Aorta (tissue), 5 donors: ENCODE measurements around the gene HIPK2. TPM values are rescaled to one million over a fixed set of nuclear protein-coding genes. Genes with fewer than 3 reads are reported as not detected.

Experiments used
- ATAC-seq: fragments of 200-7000 bp; cut with Tn5 transposase; one replicate; pipeline ENCODE4 v1.9.1; 2022; ENCODE audit warnings: moderate library complexity; ENCODE audit not compliant: low FRiP score
- DNase-seq, 2 donors: peaks; one replicate each; pipeline ENCODE4 v3.0.0-alpha.2; 2020
- H3K27ac ChIP-seq, 2 donors: one replicate each; pipeline ENCODE4 v1.5.1; 2013; ENCODE audit warnings: low read length in 2 of 2, mild to moderate bottlenecking in 2 of 2, moderate library complexity in 2 of 2, control low read depth in 1 of 2, inconsistent platforms in 1 of 2, low read depth in 1 of 2
- H3K27me3 ChIP-seq, 2 donors: one replicate each; pipeline ENCODE4 v1.6.1; 2013; ENCODE audit warnings: control low read depth in 1 of 2, low read length in 1 of 2, mild to moderate bottlenecking in 1 of 2, moderate library complexity in 1 of 2; ENCODE audit not compliant: insufficient read depth in 2 of 2, control insufficient read depth in 1 of 2
- H3K36me3 ChIP-seq, 2 donors: one replicate each; pipeline ENCODE4 v1.6.1; 2013; ENCODE audit warnings: control low read depth in 1 of 2, low read length in 1 of 2, mild to moderate bottlenecking in 1 of 2; ENCODE audit not compliant: insufficient read depth in 2 of 2, control insufficient read depth in 1 of 2
- H3K4me1 ChIP-seq, 2 donors: one replicate each; pipeline ENCODE4 v1.6.1; 2013; ENCODE audit warnings: low read length in 2 of 2, control low read depth in 1 of 2, mild to moderate bottlenecking in 1 of 2, moderate library complexity in 1 of 2; ENCODE audit not compliant: insufficient read depth in 2 of 2, control insufficient read depth in 1 of 2
- H3K4me3 ChIP-seq, 2 donors: one replicate each; pipeline ENCODE4 v1.5.1; 2013; ENCODE audit warnings: low read length in 2 of 2, control low read depth in 1 of 2, mild to moderate bottlenecking in 1 of 2
- H3K9me3 ChIP-seq: one replicate; pipeline ENCODE4 v1.6.1; 2013; ENCODE audit warnings: mild to moderate bottlenecking, low read length; ENCODE audit not compliant: control insufficient read depth
- WGBS, 2 donors: extraction: QIAGEN DNeasy Blood & Tissue Kit; methylation state at CpG; one replicate each; pipeline ENCODE4 v1.1.7; 2013; 5-methylcytosine and 5-hydroxymethylcytosine counted together
- intact Hi-C, 2 donors: fragments of 100-400 bp; cut with DNase I; formaldehyde crosslinking; loops; one replicate each; pipeline versions ENCODE4 v1.14.2 to v1.15.0; 2022
- polyA plus RNA-seq, 2 donors: library from polyadenylated mRNA; stranded (reverse); fragments of 200-250 nt; gene quantifications; one replicate each; pipeline ENCODE4 v1.2.3, GENCODE V29; 2013
- total RNA-seq, 2 donors: library from RNA; stranded (reverse); fragmentation: NEBNext Ultra II Directional; extraction: Animal tissue kit (Norgen Biotek cat#: 25700); gene quantifications; one replicate each; pipeline ENCODE4 v1.2.1, GENCODE V29; 2021
- donor health status: healthy with polysubstance abuse.
- donor health status: Bipolar disorder and iron deficiency.
- donor health status: DM: no; HTN: no; CAD: no.
- donor health status: DM: no; HTN: no; CAD: no.
- donor health status: DM: yes; HTN: yes; CAD: no.

HIPK2 gene
- total and polyA plus RNA-seq, 4 donors: 9.4 to 108 (median 23.9) TPM

DNA sequence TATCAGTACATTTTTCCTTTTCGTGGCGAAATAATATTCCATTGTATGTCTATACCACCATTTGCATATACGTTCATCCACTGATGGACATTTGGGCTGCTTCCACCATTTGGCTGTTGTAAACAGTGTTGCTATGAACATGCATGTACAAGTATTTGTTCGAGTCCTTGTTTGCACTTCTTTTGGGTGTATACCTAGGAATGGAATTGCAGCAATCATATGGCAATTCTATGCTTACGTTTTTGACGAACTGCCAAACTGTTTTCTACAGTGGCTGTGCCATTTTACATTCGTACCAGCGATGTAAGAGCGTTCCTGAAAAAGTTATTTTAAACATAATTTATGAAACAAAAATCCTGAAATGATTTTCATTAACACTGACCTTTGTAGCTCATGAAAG lies 79.5 kb downstream of the HIPK2 start:
- intact Hi-C loops: no loop called here
- Histone ChIP-seq H3K36me3 (no peaks in the 10 kb centered on the region), H3K27ac (no peak overlapping the region), H3K4me3 (no peak overlapping the region), H3K27me3 (no peaks in the 10 kb centered on the region), H3K4me1 (no peaks in the 10 kb centered on the region), H3K9me3 (no peaks in the 10 kb centered on the region)
- 89 to 90% methylated on average over 9 of the region's 9 CpGs for WGBS, 2 donors
- DNase-seq (no peak), ATAC-seq (no peak)

DNA sequence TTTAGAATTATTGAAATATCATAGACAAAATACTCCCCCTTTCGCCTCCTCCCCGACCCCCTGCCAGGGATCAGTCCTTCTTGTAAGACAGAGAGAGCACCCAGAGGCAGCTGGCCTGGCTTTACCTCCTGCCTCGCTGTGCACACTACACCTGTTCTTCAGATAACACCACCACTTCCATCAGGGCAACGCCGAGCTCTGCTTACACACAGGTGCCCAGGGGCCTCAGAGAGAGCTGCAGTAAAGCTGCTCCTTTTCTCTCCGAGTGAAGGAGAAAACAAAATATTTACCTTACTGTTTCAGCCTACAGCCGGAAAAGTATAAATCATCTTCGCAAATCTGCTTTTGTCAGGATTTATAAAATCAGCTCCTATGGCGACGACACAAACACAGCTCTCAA lies 80.7 kb downstream of the HIPK2 start:
- 87 to 89% methylated on average over 10 of the region's 10 CpGs for WGBS, 2 donors
- no peaks in the 10 kb centered on the region for H3K4me1 ChIP-seq
- no peak for DNase-seq
- H3K27me3 ChIP-seq: no peaks in the 10 kb centered on the region
- H3K4me3 ChIP-seq: no peak overlapping the region
- H3K9me3 ChIP-seq: no peaks in the 10 kb centered on the region
- intact Hi-C loops: no loop called here
- ATAC-seq: no peak
- no peaks in the 10 kb centered on the region for H3K36me3 ChIP-seq
- H3K27ac ChIP-seq: no peak overlapping the region

DNA sequence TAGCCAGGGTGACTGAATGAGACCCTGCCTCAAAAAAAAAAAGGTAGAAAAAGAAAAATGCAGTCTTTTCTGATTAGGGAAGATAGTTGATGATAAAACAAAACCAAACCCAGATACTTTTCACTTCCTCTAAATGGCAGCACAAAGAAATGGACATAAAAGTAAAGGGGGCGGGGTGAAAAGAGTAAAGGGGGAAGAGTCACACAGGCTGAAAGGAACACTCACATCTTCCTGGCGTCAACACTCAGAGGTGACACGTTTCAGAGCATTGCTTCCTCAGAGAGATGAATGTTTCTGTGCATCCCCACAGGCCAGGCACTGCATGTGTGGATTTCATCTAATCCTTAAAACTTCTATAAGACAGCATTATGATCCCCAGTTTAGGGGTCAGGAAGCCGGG lies 81.2 kb downstream of the HIPK2 start:
- WGBS, 2 donors: 81 to 84% methylated on average over 4 of the region's 4 CpGs
- Histone ChIP-seq H3K27me3 (no peaks in the 10 kb centered on the region), H3K9me3 (no peaks in the 10 kb centered on the region), H3K27ac (no peak overlapping the region), H3K4me3 (no peak overlapping the region), H3K36me3 (no peaks in the 10 kb centered on the region), H3K4me1 (no peaks in the 10 kb centered on the region)
- intact Hi-C loops: no loop called here
- DNase-seq (no peak), ATAC-seq (no peak)

DNA sequence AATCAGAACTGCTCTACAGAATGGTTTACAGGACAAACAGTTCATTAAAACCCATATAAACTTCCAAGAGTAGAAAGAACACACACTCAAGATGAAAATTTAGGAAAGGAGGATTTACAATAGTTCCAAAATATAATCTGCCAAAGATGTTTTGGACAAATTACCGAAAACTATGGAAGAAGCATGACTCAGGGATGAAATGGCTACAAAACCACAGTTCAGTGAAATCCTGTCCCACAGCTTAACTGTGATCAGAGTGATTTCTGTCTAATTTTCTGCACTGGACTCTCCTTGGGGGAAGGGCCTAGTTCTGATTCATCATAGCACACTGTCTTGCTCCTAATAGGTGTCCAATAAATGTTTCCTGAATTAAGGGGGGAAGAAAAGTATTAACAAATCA lies 82.2 kb downstream of the HIPK2 start:
- Histone ChIP-seq H3K36me3 (no peaks in the 10 kb centered on the region), H3K4me3 (no peak overlapping the region), H3K4me1 (no peaks in the 10 kb centered on the region), H3K27me3 (no peaks in the 10 kb centered on the region), H3K27ac (no peak overlapping the region), H3K9me3 (no peaks in the 10 kb centered on the region)
- WGBS, 2 donors: 44 to 67% methylated on average over 1 of the region's 1 CpG
- intact Hi-C loops: no loop called here
- ATAC-seq (no peak), DNase-seq (no peak)

DNA sequence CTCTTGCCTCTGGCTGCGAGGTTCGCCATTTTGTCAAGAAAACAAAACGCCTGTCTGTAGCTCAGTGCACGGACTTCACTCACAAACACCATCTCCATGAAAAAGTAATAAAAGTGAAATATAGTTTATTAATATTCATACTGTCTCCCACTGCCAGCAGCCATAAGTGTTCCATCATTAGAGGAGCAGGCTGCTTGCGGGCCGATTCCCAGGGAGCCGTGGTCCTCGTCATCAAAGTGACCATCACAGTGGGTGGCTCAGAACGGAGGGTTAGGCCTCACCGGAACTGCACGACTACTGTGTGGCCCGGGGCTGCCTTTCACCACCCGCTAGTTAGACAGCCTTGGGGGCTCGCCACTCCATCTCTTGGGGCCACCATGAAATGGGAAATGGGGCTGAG lies 82.7 kb downstream of the HIPK2 start:
- H3K27ac ChIP-seq: no peak overlapping the region
- ATAC-seq (no peak), DNase-seq (no peak)
- H3K4me1 ChIP-seq: no peaks in the 10 kb centered on the region
- intact Hi-C loops: no loop called here
- no peaks in the 10 kb centered on the region for H3K27me3 ChIP-seq
- no peak overlapping the region for H3K4me3 ChIP-seq
- H3K9me3 ChIP-seq: no peaks in the 10 kb centered on the region
- H3K36me3 ChIP-seq: no peaks in the 10 kb centered on the region
- 91 to 93% methylated on average over 14 of the region's 14 CpGs for WGBS, 2 donors

DNA sequence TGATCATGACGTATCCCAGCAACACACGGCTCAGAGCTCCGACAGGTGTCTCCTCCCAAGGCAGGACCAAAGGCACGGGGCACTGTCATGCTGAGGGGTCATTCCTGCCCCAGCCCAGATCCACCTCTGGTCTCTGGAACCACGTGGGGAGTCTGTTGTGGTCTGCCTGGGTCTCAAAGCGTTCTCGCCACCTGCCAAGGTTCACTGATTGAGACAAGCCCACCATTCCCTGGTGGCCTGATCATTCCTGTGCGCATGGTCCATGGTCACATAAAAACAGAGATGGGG lies 83.5 kb downstream of the HIPK2 start:
- 94% methylated on average over 8 of the region's 8 CpGs for WGBS, 2 donors
- Histone ChIP-seq H3K4me3 (no peak overlapping the region), H3K9me3 (no peaks in the 10 kb centered on the region), H3K27me3 (no peaks in the 10 kb centered on the region), H3K36me3 (peaks cover 0 to 3% of the 10 kb centered on the region in 2 donors), H3K4me1 (no peaks in the 10 kb centered on the region), H3K27ac (no peak overlapping the region)
- DNase-seq (no peak), ATAC-seq (no peak)
- intact Hi-C loops: no loop called here

DNA sequence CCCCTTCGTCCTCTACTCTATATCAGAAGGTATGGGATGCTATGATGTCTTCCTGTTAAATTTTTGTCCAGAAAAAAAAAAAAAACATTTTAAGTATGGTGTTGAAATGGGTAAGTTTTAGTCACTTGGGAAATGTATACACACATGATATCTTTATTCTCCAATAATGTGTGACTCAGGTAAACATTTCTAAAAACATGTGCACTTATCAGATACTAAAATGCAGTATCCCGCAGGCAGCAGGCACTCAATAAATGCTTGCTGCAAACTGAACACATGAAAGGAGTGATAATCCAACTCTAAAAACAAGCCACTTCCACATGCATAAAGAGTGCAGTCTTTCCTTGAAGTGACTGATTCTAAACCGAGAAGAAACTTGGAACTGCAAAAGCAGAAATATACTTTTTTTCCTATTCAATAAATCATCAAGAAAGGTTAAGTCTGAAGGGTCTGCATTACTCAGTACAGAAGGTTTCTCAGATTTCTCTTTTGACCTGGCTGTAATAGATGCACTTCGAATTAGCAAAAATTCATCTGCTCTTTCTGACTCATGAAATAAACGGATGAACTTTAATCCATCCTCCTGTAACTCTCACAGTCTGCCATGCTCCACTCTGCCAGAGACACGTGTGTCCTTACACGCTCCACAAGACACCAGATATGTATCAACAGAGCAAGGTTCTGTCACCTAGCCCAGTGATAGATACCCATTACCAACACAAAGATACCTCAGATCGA lies 84.0 kb downstream of the HIPK2 start:
- Histone ChIP-seq H3K27me3 (no peaks in the 10 kb centered on the region), H3K27ac (no peak overlapping the region), H3K4me1 (no peaks in the 10 kb centered on the region), H3K4me3 (no peak overlapping the region), H3K36me3 (peaks cover 0 to 3% of the 10 kb centered on the region in 2 donors), H3K9me3 (no peaks in the 10 kb centered on the region)
- ATAC-seq (no peak), DNase-seq (no peak)
- intact Hi-C loops: no loop called here
- WGBS, 2 donors: 64 to 73% methylated on average over 8 of the region's 8 CpGs

DNA sequence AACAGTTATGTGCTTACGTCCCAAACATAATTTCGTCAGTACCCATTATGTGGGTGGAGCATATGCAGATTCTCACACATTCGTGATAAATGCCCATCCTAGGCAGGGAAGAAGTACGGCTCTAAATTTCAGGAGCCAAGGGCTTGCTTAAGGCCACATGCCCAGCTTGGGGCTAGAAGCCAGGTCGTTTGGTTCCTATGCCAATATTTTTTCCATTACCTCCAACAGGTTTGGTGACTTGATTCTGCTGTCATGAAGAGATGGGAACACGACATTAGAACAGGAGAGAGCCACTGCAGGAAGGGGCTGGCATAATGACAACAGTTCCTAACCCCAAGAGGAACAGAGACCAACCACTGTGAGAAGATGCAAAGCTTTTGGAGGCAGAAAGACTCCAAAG lies 85.1 kb downstream of the HIPK2 start:
- intact Hi-C loops: no loop called here
- H3K9me3 ChIP-seq: no peaks in the 10 kb centered on the region
- H3K27ac ChIP-seq: no peak overlapping the region
- DNase-seq (no peak), ATAC-seq (no peak)
- peaks cover 0 to 3% of the 10 kb centered on the region in 2 donors for H3K36me3 ChIP-seq
- no peaks in the 10 kb centered on the region for H3K4me1 ChIP-seq
- H3K4me3 ChIP-seq: no peak overlapping the region
- H3K27me3 ChIP-seq: no peaks in the 10 kb centered on the region
- 64 to 68% methylated on average over 6 of the region's 6 CpGs for whole genome bisulfite sequencing, 2 donors

DNA sequence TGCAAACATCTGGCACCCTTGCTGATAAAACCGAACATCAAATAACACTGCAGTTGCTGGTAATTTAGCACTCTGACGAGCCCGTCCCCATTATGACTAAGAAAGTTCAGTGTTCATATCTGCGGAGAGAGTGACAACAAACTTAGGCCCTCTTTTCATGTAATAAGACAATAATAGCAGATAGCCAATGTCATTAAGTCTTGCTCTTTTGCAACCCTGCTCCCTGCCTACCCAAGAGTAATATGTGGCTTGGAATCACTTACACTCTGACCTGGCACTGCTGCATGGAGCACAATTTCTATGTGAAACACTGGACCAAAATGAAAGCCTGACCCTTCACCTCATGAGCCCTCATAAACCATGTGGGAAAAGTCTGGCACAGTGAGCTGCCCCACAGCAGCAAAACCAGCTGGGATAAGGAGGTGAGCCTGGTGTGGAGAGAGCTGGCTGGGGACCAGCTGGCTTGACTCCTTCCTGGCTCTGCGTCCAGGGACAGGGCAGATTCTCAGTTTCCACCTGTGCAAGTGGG lies 86.5 kb downstream of the HIPK2 start:
- peaks cover 0 to 3% of the 10 kb centered on the region in 2 donors for H3K36me3 ChIP-seq
- H3K4me1 ChIP-seq: no peaks in the 10 kb centered on the region
- H3K27me3 ChIP-seq: no peaks in the 10 kb centered on the region
- H3K4me3 ChIP-seq: no peak overlapping the region
- H3K27ac ChIP-seq: peak overlapping the region in 1 of 2 donors; percentile 19
- WGBS, 2 donors: 48 to 49% methylated on average over 5 of the region's 5 CpGs
- H3K9me3 ChIP-seq: no peaks in the 10 kb centered on the region
- intact Hi-C loops: no loop called here
- DNase-seq (no peak), ATAC-seq (peak; percentile 36)
